ENCODE measurements around the gene MALSU1. TPM values are rescaled to one million over a fixed set of nuclear protein-coding genes. Genes with fewer than 3 reads are reported as not detected.

The MALSU1 gene
- total RNA-seq, 4 donors from 2014 or later: 33.7 to 117 (median 46.3) TPM

- intact Hi-C loops (cut with DNase I; ENCODE audit: low total_unique reads): no loop called here
- H3K9me3 ChIP-seq: no peaks in the 10 kb centered on the region
- DNase-seq: peak; percentile 44 to 55
- no peaks in the 10 kb centered on the region for H3K27me3 ChIP-seq
- TF ChIP-seq POLR2A (IDR thresholded peaks at IDR 0.05) (no peak), CTCF (IDR thresholded peaks at IDR 0.05) (peak; percentile 44 to 73 (median 54))
- H3K4me1 ChIP-seq: no peaks in the 10 kb centered on the region
- H3K4me3 ChIP-seq: no peak overlapping the region
- no peaks in the 10 kb centered on the region for H3K36me3 ChIP-seq
- no peak overlapping the region for H3K27ac ChIP-seq
These were observed 37.2 kb upstream of the MALSU1 start for GRCh38 chr7:23261843-23262452.

- Histone ChIP-seq H3K36me3 (no peaks in the 10 kb centered on the region), H3K27me3 (no peaks in the 10 kb centered on the region), H3K27ac (no peak overlapping the region), H3K4me3 (no peak overlapping the region), H3K9me3 (no peaks in the 10 kb centered on the region), H3K4me1 (no peaks in the 10 kb centered on the region)
- DNase-seq: no peak
- no peak for TF ChIP-seq POLR2A (IDR thresholded peaks at IDR 0.05)
- TF ChIP-seq CTCF (IDR thresholded peaks at IDR 0.05): no peak
- intact Hi-C loops (cut with DNase I; ENCODE audit: low total_unique reads): no loop called here
These were observed 34.2 kb upstream of the MALSU1 start for GRCh38 chr7:23264916-23265458.

- DNase-seq: no peak
- Histone ChIP-seq H3K4me1 (no peaks in the 10 kb centered on the region), H3K9me3 (no peaks in the 10 kb centered on the region), H3K27me3 (no peaks in the 10 kb centered on the region), H3K36me3 (no peaks in the 10 kb centered on the region), H3K27ac (no peak overlapping the region), H3K4me3 (no peak overlapping the region)
- TF ChIP-seq CTCF (IDR thresholded peaks at IDR 0.05) (no peak), POLR2A (IDR thresholded peaks at IDR 0.05) (no peak)
- intact Hi-C loops (cut with DNase I; ENCODE audit: low total_unique reads): no loop called here
These were observed 32.2 kb upstream of the MALSU1 start for GRCh38 chr7:23266918-23267317.

GRCh38 chr7:23267357-23267756 is 31.8 kb upstream of the MALSU1 start:
- Histone ChIP-seq H3K4me1 (no peaks in the 10 kb centered on the region), H3K9me3 (no peaks in the 10 kb centered on the region), H3K4me3 (no peak overlapping the region), H3K27ac (no peak overlapping the region), H3K27me3 (no peaks in the 10 kb centered on the region), H3K36me3 (no peaks in the 10 kb centered on the region)
- no peak for DNase-seq
- intact Hi-C loops (cut with DNase I; ENCODE audit: low total_unique reads): no loop called here
- TF ChIP-seq POLR2A (IDR thresholded peaks at IDR 0.05) (no peak), CTCF (IDR thresholded peaks at IDR 0.05) (no peak)

- Histone ChIP-seq H3K4me3 (no peak overlapping the region), H3K4me1 (no peaks in the 10 kb centered on the region), H3K27me3 (no peaks in the 10 kb centered on the region), H3K27ac (no peak overlapping the region), H3K36me3 (no peaks in the 10 kb centered on the region), H3K9me3 (no peaks in the 10 kb centered on the region)
- TF ChIP-seq CTCF (IDR thresholded peaks at IDR 0.05) (no peak), POLR2A (IDR thresholded peaks at IDR 0.05) (no peak)
- intact Hi-C loops (cut with DNase I; ENCODE audit: low total_unique reads): no loop called here
- DNase-seq: no peak
These were observed 31.0 kb upstream of the MALSU1 start for GRCh38 chr7:23268167-23268566.
